ENCODE data around the gene HLTF. TPM values are rescaled to one million over a fixed set of nuclear protein-coding genes. Genes with fewer than 3 reads are reported as not detected.

Gene HLTF
- total RNA-seq = 12.3 and 12.9 TPM in 2 replicates

GRCh38 chr3:149086232-149086988, at the start of gene HLTF:
Gene HLTF (minus strand): TSS chr3:149086533. CDS start chr3:149086336, 197 bp downstream.
- DNase-seq (ENCODE audit: low read depth) (peak; percentile 92), FAIRE-seq (no peak)
- no peak for TF ChIP-seq CTCF (IDR thresholded peaks at IDR 0.05; ENCODE audit: insufficient read depth, low read length, severe bottlenecking)
- H3K27me3 ChIP-seq (ENCODE audit: control insufficient read depth, insufficient read depth, low read length) = no peaks in the 10 kb centered on the region
- H3K4me3 ChIP-seq (ENCODE audit: low read depth, low read length) = peak within 1 kb of the TSS; percentile 67
- H3K36me3 ChIP-seq (ENCODE audit: control insufficient read depth, insufficient read depth, low read length) = no peaks in the 10 kb centered on the region

- FAIRE-seq = no peak
- Histone ChIP-seq H3K4me3 (ENCODE audit: low read depth, low read length) (no peak overlapping the region), H3K36me3 (ENCODE audit: control insufficient read depth, insufficient read depth, low read length) (no peaks in the 10 kb centered on the region), H3K27me3 (ENCODE audit: control insufficient read depth, insufficient read depth, low read length) (no peaks in the 10 kb centered on the region)
- TF ChIP-seq CTCF (IDR thresholded peaks at IDR 0.05; ENCODE audit: insufficient read depth, low read length, severe bottlenecking) = no peak
- peak; percentile 30 for DNase-seq (ENCODE audit: low read depth)
These were observed 48.2 kb upstream of the HLTF start for GRCh38 chr3:149134575-149134974.

- DNase-seq (ENCODE audit: low read depth) = no peak
- Histone ChIP-seq H3K36me3 (ENCODE audit: control insufficient read depth, insufficient read depth, low read length) (no peaks in the 10 kb centered on the region), H3K27me3 (ENCODE audit: control insufficient read depth, insufficient read depth, low read length) (no peaks in the 10 kb centered on the region), H3K4me3 (ENCODE audit: low read depth, low read length) (no peak overlapping the region)
- TF ChIP-seq CTCF (IDR thresholded peaks at IDR 0.05; ENCODE audit: insufficient read depth, low read length, severe bottlenecking) = no peak
- FAIRE-seq = no peak
These were observed 45.3 kb upstream of the HLTF start for GRCh38 chr3:149131589-149131988.

- H3K27me3 ChIP-seq (ENCODE audit: control insufficient read depth, insufficient read depth, low read length) = no peaks in the 10 kb centered on the region
- FAIRE-seq (no peak), DNase-seq (ENCODE audit: low read depth) (peak; percentile 70)
- peak within 1 kb of the TSS; percentile 85 for H3K4me3 ChIP-seq (ENCODE audit: low read depth, low read length)
- H3K36me3 ChIP-seq (ENCODE audit: control insufficient read depth, insufficient read depth, low read length) = no peaks in the 10 kb centered on the region
- peak; percentile 11 for TF ChIP-seq CTCF (IDR thresholded peaks at IDR 0.05; ENCODE audit: insufficient read depth, low read length, severe bottlenecking)
These were observed 43.2 kb upstream of the HLTF start, which contains the start of gene HPS3 for GRCh38 chr3:149129326-149130205. Gene HPS3 (plus strand): TSS chr3:149129638. CDS start chr3:149129724, 86 bp downstream.

GRCh38 chr3:149128821-149129220, 42.5 kb upstream of the HLTF start:
- Histone ChIP-seq H3K27me3 (ENCODE audit: control insufficient read depth, insufficient read depth, low read length) (no peaks in the 10 kb centered on the region), H3K36me3 (ENCODE audit: control insufficient read depth, insufficient read depth, low read length) (no peaks in the 10 kb centered on the region), H3K4me3 (ENCODE audit: low read depth, low read length) (peak overlapping the region; percentile 85)
- TF ChIP-seq CTCF (IDR thresholded peaks at IDR 0.05; ENCODE audit: insufficient read depth, low read length, severe bottlenecking) = no peak
- DNase-seq (ENCODE audit: low read depth) (peak; percentile 8), FAIRE-seq (no peak)

All from bronchial epithelial cell (primary cell).